Kidney (tissue), 14 donors: ENCODE data around the gene CD99L2. TPM values are rescaled to one million over a fixed set of nuclear protein-coding genes. Genes with fewer than 3 reads are reported as not detected.

Experiments used
- DNase-seq, 5 donors: peaks; one replicate each; pipeline ENCODE4 v3.0.0-alpha.2; 2013 to 2020
- FAIRE-seq: peaks from 2 replicates; lab custom pipeline; 2012; peaks lifted over from hg19 to GRCh38; lab: Jason Lieb, UNC
- H3K27ac ChIP-seq, 2 donors: one replicate each; pipeline ENCODE4 v1.7.0; 2013; ENCODE audit warnings: low read depth in 2 of 2, low read length in 2 of 2, inconsistent platforms in 1 of 2
- H3K27me3 ChIP-seq: one replicate; pipeline ENCODE4 v1.7.1; 2013; ENCODE audit warnings: low read length, inconsistent platforms; ENCODE audit not compliant: control insufficient read depth, insufficient read depth
- H3K36me3 ChIP-seq, 3 donors: one replicate each; pipeline versions ENCODE4 v1.7.0 to v1.7.1; 2013; ENCODE audit warnings: low read length in 3 of 3, control low read depth in 1 of 3, inconsistent platforms in 1 of 3; ENCODE audit not compliant: insufficient read depth in 3 of 3, control insufficient read depth in 2 of 3
- H3K4me1 ChIP-seq, 3 donors: one replicate each; pipeline versions ENCODE4 v1.7.0 to v1.7.1; 2013; ENCODE audit warnings: low read length in 3 of 3, inconsistent platforms in 1 of 3, low read depth in 1 of 3; ENCODE audit not compliant: control insufficient read depth in 2 of 3, insufficient read depth in 2 of 3
- H3K4me3 ChIP-seq, 3 donors: one replicate each; pipeline versions ENCODE4 v1.7.0 to v1.8.1; 2013; ENCODE audit warnings: low read length in 3 of 3, control low read depth in 1 of 3, inconsistent platforms in 1 of 3
- H3K9ac ChIP-seq, 3 donors: one replicate each; pipeline versions ENCODE4 v1.7.0 to v1.7.1; 2013; ENCODE audit warnings: low read length in 3 of 3, control low read depth in 1 of 3, inconsistent platforms in 1 of 3
- H3K9me3 ChIP-seq, 3 donors: one replicate each; pipeline versions ENCODE4 v1.7.0 to v1.7.1; 2013; ENCODE audit warnings: low read length in 3 of 3, control low read depth in 1 of 3, inconsistent platforms in 1 of 3; ENCODE audit not compliant: control insufficient read depth in 2 of 3, insufficient read depth in 1 of 3
- CTCF ChIP-seq: IDR thresholded peaks from 3 replicates; pipeline ENCODE4 v1.5.1; 2012; ENCODE audit warnings: mild to moderate bottlenecking, moderate library complexity, borderline replicate concordance; ENCODE audit not compliant: insufficient read depth; ENCODE audit errors: extremely low read depth
- intact Hi-C: fragments of 100-400 bp; cut with DNase I; formaldehyde crosslinking; loops from one replicate; pipeline ENCODE4 v1.11.1; 2022
- polyA plus RNA-seq: library from polyadenylated mRNA; stranded (reverse); fragments of 350-450 nt; fragmentation: Illumina TruSeq; extraction: RNeasy Lipid Tissue Mini Kit (QIAGEN cat#74804); gene quantifications from one replicate; pipeline ENCODE4 v1.2.3, GENCODE V29; 2014; ENCODE audit warnings: low read depth, low replicate concordance; ENCODE audit not compliant: insufficient read depth
- total RNA-seq: library from RNA; stranded (reverse); fragmentation: NEBNext Ultra II Directional; extraction: Animal tissue kit (Norgen Biotek cat#: 25700); gene quantifications from one replicate; pipeline ENCODE4 v1.2.1, GENCODE V29; 2021
- donor health status: control.
- donor health status: control.
- donor health status: control.
- donor health status: control.
- donor health status: control.
- donor health status: DM: yes; HTN: yes; CAD: no.
- donor health status: Normal renal cell carcinoma (clear cell type).

Gene CD99L2
- total and polyA plus RNA-seq, 2 donors from 2014 or later = 30.9 to 38.0 TPM

GRCh38 chrX:150868625-150869024 is 29.8 kb downstream of the CD99L2 start:
- DNase-seq = no peak
- Histone ChIP-seq H3K4me1 (peaks cover 0 to 3% (median 0%) of the 10 kb centered on the region in 3 donors), H3K4me3 (no peak overlapping the region), H3K27me3 (no peaks in the 10 kb centered on the region), H3K9me3 (no peaks in the 10 kb centered on the region), H3K36me3 (no peaks in the 10 kb centered on the region), H3K9ac (no peak overlapping the region), H3K27ac (no peak overlapping the region)
- TF ChIP-seq CTCF = no peak
- no peak for FAIRE-seq
- intact Hi-C loops = no loop called here

GRCh38 chrX:150864127-150864526 is 34.3 kb downstream of the CD99L2 start:
- DNase-seq = no peak
- H3K9ac ChIP-seq = no peak overlapping the region
- FAIRE-seq = no peak

GRCh38 chrX:150863191-150863590 is 35.3 kb downstream of the CD99L2 start:
- Histone ChIP-seq H3K9ac (no peak overlapping the region), H3K9me3 (no peaks in the 10 kb centered on the region), H3K27ac (no peak overlapping the region), H3K27me3 (no peaks in the 10 kb centered on the region), H3K4me3 (no peak overlapping the region), H3K36me3 (no peaks in the 10 kb centered on the region), H3K4me1 (no peaks in the 10 kb centered on the region)
- TF ChIP-seq CTCF = no peak
- no peak for FAIRE-seq
- DNase-seq = no peak
- intact Hi-C loops = no loop called here

More at GRCh38 chrX:150864127-150864526, 34.3 kb downstream of the CD99L2 start:
- H3K4me1 ChIP-seq = no peaks in the 10 kb centered on the region
- intact Hi-C loops = no loop called here
- H3K9me3 ChIP-seq = no peaks in the 10 kb centered on the region
- H3K27ac ChIP-seq = no peak overlapping the region
- H3K36me3 ChIP-seq = no peaks in the 10 kb centered on the region
- TF ChIP-seq CTCF = no peak
- H3K4me3 ChIP-seq = no peak overlapping the region
- no peaks in the 10 kb centered on the region for H3K27me3 ChIP-seq

GRCh38 chrX:150857453-150857852 is 41.0 kb downstream of the CD99L2 start:
- Histone ChIP-seq H3K36me3 (no peaks in the 10 kb centered on the region), H3K9me3 (no peaks in the 10 kb centered on the region), H3K9ac (no peak overlapping the region), H3K4me3 (no peak overlapping the region), H3K4me1 (no peaks in the 10 kb centered on the region), H3K27me3 (no peaks in the 10 kb centered on the region), H3K27ac (no peak overlapping the region)
- no peak for DNase-seq
- intact Hi-C loops = no loop called here
- TF ChIP-seq CTCF = no peak
- FAIRE-seq = no peak
